ENCODE data around the gene AMN.

AMN gene

GRCh38 chr14:102925646-102926045 is 3.2 kb downstream of the AMN start:
- TF ChIP-seq GATA3 (IDR thresholded peaks at IDR 0.05; ENCODE audit: low read depth, low read length) (no peak), GATA2 (IDR thresholded peaks at IDR 0.05; ENCODE audit: low read depth, low read length) (no peak)

GRCh38 chr14:102926104-102926503 is 3.6 kb downstream of the AMN start:
- no peak for TF ChIP-seq GATA2 (IDR thresholded peaks at IDR 0.05; ENCODE audit: low read depth, low read length)
- TF ChIP-seq GATA3 (IDR thresholded peaks at IDR 0.05; ENCODE audit: low read depth, low read length): no peak

GRCh38 chr14:102927346-102927877 is 4.9 kb downstream of the AMN start:
- TF ChIP-seq GATA3 (IDR thresholded peaks at IDR 0.05; ENCODE audit: low read depth, low read length) (no peak), GATA2 (IDR thresholded peaks at IDR 0.05; ENCODE audit: low read depth, low read length) (no peak)

GRCh38 chr14:102927878-102928411 is 5.5 kb downstream of the AMN start:
- TF ChIP-seq GATA2 (IDR thresholded peaks at IDR 0.05; ENCODE audit: low read depth, low read length): no peak
- no peak for TF ChIP-seq GATA3 (IDR thresholded peaks at IDR 0.05; ENCODE audit: low read depth, low read length)

- TF ChIP-seq GATA3 (IDR thresholded peaks at IDR 0.05; ENCODE audit: low read depth, low read length): no peak
- TF ChIP-seq GATA2 (IDR thresholded peaks at IDR 0.05; ENCODE audit: low read depth, low read length): no peak
Measured at GRCh38 chr14:102928412-102929240, 6.2 kb downstream of the AMN start.

GRCh38 chr14:102929241-102930137 is 7.0 kb downstream of the AMN start:
- no peak for TF ChIP-seq GATA3 (IDR thresholded peaks at IDR 0.05; ENCODE audit: low read depth, low read length)
- TF ChIP-seq GATA2 (IDR thresholded peaks at IDR 0.05; ENCODE audit: low read depth, low read length): no peak

GRCh38 chr14:102930138-102930752 is 7.8 kb downstream of the AMN start:
- TF ChIP-seq GATA2 (IDR thresholded peaks at IDR 0.05; ENCODE audit: low read depth, low read length): no peak
- no peak for TF ChIP-seq GATA3 (IDR thresholded peaks at IDR 0.05; ENCODE audit: low read depth, low read length)

GRCh38 chr14:102930753-102931579 is 8.5 kb downstream of the AMN start:
- no peak for TF ChIP-seq GATA2 (IDR thresholded peaks at IDR 0.05; ENCODE audit: low read depth, low read length)

GRCh38 chr14:102931580-102932285 is 9.3 kb downstream of the AMN start:
- TF ChIP-seq GATA3 (IDR thresholded peaks at IDR 0.05; ENCODE audit: low read depth, low read length) (no peak), GATA2 (IDR thresholded peaks at IDR 0.05; ENCODE audit: low read depth, low read length) (no peak)

- TF ChIP-seq GATA3 (IDR thresholded peaks at IDR 0.05; ENCODE audit: low read depth, low read length): no peak
- no peak for TF ChIP-seq GATA2 (IDR thresholded peaks at IDR 0.05; ENCODE audit: low read depth, low read length)
Measured at GRCh38 chr14:102932484-102933248, 10.2 kb downstream of the AMN start.

- TF ChIP-seq GATA3 (IDR thresholded peaks at IDR 0.05; ENCODE audit: low read depth, low read length) (no peak), GATA2 (IDR thresholded peaks at IDR 0.05; ENCODE audit: low read depth, low read length) (no peak)
Measured at GRCh38 chr14:102933618-102934231, 11.3 kb downstream of the AMN start.
